SK-N-SH treated with all-trans-retinoic acid at 6 μM for 48 hours (cell line): ENCODE data around the gene ZNF362.

Experiments used
- ARNTL ChIP-seq: fragments of 450-650 bp; formaldehyde crosslinking; IDR thresholded peaks from 2 replicates; pipeline ENCODE4 v1.5.0; 2020; ENCODE audit warnings: low read depth, mild to moderate bottlenecking, moderate library complexity, borderline replicate concordance
- BACH2 ChIP-seq: fragments of 250-450 bp; sonication (Bioruptor Pico); IDR thresholded peaks from 2 replicates; pipeline ENCODE4 v1.9.0; 2021; ENCODE audit warnings: mild to moderate bottlenecking, borderline replicate concordance
- CREB5 ChIP-seq: fragments of 250-450 bp; sonication (Bioruptor Pico); IDR thresholded peaks from 2 replicates; pipeline ENCODE4 v1.5.1; 2020; ENCODE audit warnings: low read depth, mild to moderate bottlenecking, moderate library complexity
- ISL1 ChIP-seq: fragments of 250-450 bp; sonication (Bioruptor Pico); IDR thresholded peaks from 2 replicates; pipeline ENCODE4 v2.1.2; 2022; ENCODE audit warnings: mild to moderate bottlenecking, moderate library complexity
- PATZ1 ChIP-seq: fragments of 250-450 bp; sonication (Bioruptor Pico); IDR thresholded peaks from 2 replicates; pipeline ENCODE4 v1.8.0; 2020; ENCODE audit warnings: mild to moderate bottlenecking, moderate library complexity, borderline replicate concordance
- PPARA ChIP-seq: fragments of 250-450 bp; sonication (Bioruptor Pico); IDR thresholded peaks from 2 replicates; pipeline ENCODE4 v1.5.0; 2020; ENCODE audit warnings: mild to moderate bottlenecking, borderline replicate concordance
- RARB ChIP-seq: fragments of 250-450 bp; sonication (Bioruptor Pico); IDR thresholded peaks from 2 replicates; pipeline ENCODE4 v1.8.0; 2021; ENCODE audit warnings: mild to moderate bottlenecking, moderate library complexity
- TOX ChIP-seq: fragments of 250-450 bp; sonication (Bioruptor Pico); IDR thresholded peaks from 2 replicates; pipeline ENCODE4 v1.8.0; 2021; ENCODE audit warnings: mild to moderate bottlenecking, moderate library complexity, borderline replicate concordance
- ZFP3 ChIP-seq: fragments of 250-450 bp; sonication (Bioruptor Pico); IDR thresholded peaks from 2 replicates; pipeline ENCODE4 v1.5.0; 2020; ENCODE audit warnings: mild to moderate bottlenecking, moderate library complexity
- ZFP30 ChIP-seq: fragments of 450-650 bp; formaldehyde crosslinking; IDR thresholded peaks from 2 replicates; pipeline ENCODE4 v1.5.0; 2022; ENCODE audit warnings: mild to moderate bottlenecking, moderate library complexity
- ZNF565 ChIP-seq: fragments of 450-650 bp; formaldehyde crosslinking; conservative IDR thresholded peaks from 2 replicates; pipeline ENCODE4 v1.5.0; 2020; ENCODE audit warnings: low read depth, mild to moderate bottlenecking, moderate library complexity
- ZNF8 ChIP-seq: fragments of 450-650 bp; formaldehyde crosslinking; IDR thresholded peaks from 2 replicates; pipeline ENCODE4 v1.5.0; 2020; ENCODE audit warnings: mild to moderate bottlenecking, moderate library complexity

DNA sequence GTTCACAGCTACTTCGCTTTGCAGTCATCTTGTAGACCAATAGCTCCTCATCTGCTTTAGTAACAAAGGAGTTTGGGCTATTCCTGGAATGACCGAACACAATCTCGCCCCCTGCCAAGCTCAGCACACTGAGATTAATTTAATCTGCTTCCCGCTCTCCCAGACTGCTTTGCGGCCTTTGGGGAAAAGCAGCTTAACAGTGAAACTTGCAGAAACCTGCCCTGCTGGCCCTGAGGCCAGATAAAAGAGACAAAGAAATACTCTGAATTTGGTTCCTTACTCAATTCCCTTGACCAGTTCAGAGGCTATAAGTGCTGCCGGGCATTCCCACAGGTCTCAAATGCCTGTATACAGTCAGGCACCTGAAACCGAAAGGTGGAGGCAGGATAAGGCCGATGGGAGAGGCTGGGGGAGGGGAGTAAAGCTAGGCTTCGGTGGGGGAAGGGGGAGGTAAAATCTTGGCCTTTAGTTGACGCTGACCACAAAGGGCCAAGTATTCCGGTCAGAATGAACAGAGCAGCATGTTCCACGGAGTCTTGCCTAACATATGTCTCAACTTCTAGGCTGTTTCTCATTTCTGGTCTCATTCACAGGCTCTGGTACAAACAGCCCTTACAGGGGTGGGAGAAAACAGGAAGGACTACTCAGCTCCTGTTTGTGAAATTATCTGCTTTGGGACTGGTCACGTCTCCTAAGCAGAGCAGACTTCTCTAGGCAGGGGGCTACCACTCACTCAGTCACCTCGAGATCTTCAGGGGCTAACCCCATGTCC, 82.3 kb downstream of the ZNF362 start:
- no peak for TF ChIP-seq PATZ1 (CRISPR knock-in tag)
- no peak for TF ChIP-seq PPARA (CRISPR knock-in tag)
- TF ChIP-seq ZNF565 (CRISPR knock-in tag), result no peak
- TF ChIP-seq TOX (CRISPR knock-in tag), result no peak
- no peak for TF ChIP-seq ZNF8
- TF ChIP-seq ISL1, result no peak
- no peak for TF ChIP-seq ZFP30
- no peak for TF ChIP-seq RARB (CRISPR knock-in tag)
- no peak for TF ChIP-seq CREB5 (CRISPR knock-in tag)
- TF ChIP-seq BACH2 (CRISPR knock-in tag), result no peak
- TF ChIP-seq ZFP3 (CRISPR knock-in tag), result no peak
- no peak for TF ChIP-seq ARNTL (CRISPR knock-in tag)
